ENCODE measurements around the gene ANKRD36C.
"Not testable (repeated sequence)": the region's sequence is repeated elsewhere in the genome, so short reads cannot be mapped to it uniquely, and the experiment has no call there.

ANKRD36C gene

GRCh38 chr2:95836151-95836550 lies 155.5 kb downstream of the ANKRD36C start:
- TF ChIP-seq, protein P1, sequence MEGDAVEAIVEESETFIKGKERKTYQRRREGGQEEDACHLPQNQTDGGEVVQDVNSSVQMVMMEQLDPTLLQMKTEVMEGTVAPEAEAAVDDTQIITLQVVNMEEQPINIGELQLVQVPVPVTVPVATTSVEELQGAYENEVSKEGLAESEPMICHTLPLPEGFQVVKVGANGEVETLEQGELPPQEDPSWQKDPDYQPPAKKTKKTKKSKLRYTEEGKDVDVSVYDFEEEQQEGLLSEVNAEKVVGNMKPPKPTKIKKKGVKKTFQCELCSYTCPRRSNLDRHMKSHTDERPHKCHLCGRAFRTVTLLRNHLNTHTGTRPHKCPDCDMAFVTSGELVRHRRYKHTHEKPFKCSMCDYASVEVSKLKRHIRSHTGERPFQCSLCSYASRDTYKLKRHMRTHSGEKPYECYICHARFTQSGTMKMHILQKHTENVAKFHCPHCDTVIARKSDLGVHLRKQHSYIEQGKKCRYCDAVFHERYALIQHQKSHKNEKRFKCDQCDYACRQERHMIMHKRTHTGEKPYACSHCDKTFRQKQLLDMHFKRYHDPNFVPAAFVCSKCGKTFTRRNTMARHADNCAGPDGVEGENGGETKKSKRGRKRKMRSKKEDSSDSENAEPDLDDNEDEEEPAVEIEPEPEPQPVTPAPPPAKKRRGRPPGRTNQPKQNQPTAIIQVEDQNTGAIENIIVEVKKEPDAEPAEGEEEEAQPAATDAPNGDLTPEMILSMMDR (IDR thresholded peaks at IDR 0.05; ENCODE audit: low read depth, low read length): no peak
- no peak overlapping the region for H3K4me3 ChIP-seq (ENCODE audit: low read depth, low read length)

DNA sequence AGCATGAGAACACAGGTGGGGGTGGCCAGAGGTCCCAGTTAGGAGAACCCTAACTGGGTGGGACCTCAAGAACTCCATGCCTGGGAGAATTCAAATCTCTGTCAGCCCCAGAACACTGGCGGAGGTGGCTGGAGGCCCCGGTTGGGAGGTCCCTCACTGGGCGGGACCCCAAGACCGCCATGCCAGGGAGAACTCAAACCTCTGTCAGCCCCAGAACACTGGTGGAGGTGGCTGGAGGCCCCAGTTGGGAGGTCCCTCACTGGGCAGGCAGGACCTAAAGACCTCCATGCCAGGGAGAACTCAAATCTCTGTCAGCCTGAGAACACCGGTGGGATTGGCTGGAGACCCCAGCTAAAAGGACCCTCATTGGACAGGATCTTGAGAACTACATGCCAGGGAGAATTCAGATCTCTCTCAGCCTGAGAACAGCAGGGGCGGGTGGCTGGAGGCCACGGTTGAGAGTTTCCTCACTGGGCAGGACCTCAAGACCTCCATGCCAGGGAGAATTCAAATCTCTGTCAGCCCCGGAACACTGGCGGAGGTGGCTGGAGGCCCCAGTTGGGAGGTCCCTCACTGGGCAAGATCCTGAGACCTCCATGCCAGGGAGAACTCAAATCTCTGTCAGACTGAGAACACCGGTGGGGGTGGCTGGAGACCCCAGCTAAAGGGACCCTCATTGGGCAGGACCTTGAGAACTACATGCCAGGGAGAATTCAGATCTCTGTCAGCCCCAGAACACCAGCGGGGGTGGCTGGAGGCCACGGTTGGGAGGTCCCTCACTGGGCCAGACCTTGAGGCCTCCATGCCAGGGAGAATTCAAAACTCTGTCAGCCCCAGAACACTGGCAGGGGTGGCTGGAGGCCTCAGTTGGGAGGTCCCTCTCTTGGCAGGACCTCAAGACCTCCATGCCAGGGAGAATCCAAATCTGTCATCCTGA lies 157.3 kb downstream of the ANKRD36C start:
- H3K4me3 ChIP-seq (ENCODE audit: low read depth, low read length): not testable (repeated sequence)

- H3K4me3 ChIP-seq (ENCODE audit: low read depth, low read length): not testable (repeated sequence)
Measured at GRCh38 chr2:95824218-95824617, 167.4 kb downstream of the ANKRD36C start.

GRCh38 chr2:95817521-95817920 lies 174.1 kb downstream of the ANKRD36C start:
- not testable (repeated sequence) for H3K4me3 ChIP-seq (ENCODE audit: low read depth, low read length)

DNA sequence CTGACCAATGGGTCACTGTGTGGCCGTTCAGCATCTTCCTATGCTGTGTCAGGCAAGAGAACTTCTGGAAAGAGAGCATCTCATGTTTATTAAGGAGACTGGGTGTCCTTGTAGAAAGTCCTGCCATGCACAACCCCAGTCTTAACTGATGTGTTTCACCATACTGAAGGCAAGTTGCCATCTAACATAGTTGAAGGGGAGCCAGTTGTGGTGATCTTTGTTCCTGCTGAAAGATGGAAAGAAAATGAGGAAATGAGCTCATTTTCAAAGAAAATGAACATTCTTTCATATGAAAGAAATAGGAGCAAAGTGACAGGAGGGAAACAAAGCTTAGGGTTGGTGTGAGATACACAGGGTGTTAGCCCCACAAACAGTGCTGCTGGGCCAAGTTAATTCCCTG lies 178.3 kb downstream of the ANKRD36C start:
- H3K4me3 ChIP-seq (ENCODE audit: low read depth, low read length): not testable (repeated sequence)

DNA sequence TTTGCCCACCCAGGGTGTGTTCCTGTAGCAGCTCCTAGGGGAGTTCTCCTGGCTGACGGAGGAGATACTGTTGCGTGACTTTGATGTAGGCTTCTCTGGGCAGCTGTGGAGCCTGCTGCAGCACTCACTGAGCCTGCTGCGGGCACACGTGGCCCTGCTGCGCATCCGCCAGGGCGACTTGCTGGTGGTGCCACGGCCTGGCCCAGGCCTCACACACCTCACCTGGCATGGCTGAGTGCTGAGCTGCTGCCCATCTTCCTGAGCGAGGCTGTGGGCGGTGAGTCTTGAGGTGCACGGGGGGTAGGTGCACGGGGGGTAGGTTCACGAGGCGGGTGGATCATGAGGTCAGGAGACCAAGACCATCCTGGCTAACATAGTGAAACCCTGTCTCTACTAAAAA lies 191.7 kb downstream of the ANKRD36C start:
- no peak overlapping the region for H3K4me3 ChIP-seq (ENCODE audit: low read depth, low read length)
- TF ChIP-seq, protein P1 (IDR thresholded peaks at IDR 0.05; ENCODE audit: low read depth, low read length): no peak

DNA sequence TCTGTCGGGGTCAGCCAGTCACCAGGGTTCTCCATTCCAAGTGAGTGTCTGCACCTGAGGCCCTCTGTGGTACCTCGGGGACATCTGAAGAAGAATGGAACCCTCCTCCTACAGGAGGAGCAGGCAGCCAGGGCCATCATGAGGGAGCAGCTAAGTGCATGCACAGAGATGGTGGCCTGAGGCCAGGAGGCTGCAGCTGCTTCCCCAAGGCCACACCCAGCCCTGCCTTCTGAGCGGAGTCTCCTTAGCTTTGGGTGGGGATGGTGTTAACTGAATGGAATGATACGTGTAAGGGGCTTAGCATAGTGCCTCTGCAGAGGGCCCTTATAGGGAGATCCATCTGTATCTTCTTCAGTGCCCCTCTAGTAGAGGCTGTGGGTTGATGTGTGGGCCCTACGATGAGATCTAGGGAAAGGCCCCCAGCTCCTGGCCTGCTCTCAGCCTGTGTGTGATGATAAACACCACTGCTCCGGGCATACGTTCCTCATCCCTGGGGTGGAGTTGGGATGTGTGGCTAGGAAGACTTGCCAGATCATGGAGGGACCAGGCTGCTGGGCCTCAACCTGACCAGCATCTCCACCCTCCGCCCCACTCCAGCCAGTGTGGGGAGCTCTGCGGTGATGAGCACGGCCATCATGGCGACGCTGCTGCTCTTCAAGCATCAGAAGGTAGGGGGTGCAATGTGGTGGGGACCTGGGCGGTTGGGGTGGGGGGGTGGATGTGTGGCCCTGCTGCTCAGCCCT lies 192.3 kb downstream of the ANKRD36C start:
- not testable (repeated sequence) for H3K4me3 ChIP-seq (ENCODE audit: low read depth, low read length)

- not testable (repeated sequence) for H3K4me3 ChIP-seq (ENCODE audit: low read depth, low read length)
Measured at GRCh38 chr2:95796249-95797099, 195.2 kb downstream of the ANKRD36C start.

DNA sequence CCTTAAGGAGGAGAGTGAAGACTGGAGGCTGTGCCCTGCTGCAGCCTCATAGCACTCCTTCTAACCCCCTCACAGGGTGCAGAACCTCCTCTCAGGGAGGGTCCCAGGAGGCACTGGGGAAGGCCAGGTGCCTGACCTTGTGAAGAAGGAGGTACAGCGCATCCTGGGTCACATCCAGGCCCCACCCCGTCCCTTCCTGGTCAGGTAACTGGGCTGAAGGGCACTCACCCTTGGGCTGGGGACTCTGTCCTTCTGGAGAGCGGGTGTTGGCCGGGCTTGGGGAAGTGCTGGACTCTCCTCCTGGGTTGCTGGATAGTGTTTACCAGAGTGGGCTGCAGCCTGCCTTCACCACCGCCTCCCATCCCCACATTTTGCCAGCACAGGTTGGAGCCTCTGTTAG lies 197.7 kb downstream of the ANKRD36C start:
- H3K4me3 ChIP-seq (ENCODE audit: low read depth, low read length): not testable (repeated sequence)

GRCh38 chr2:95790180-95790579 lies 201.4 kb downstream of the ANKRD36C start:
- H3K4me3 ChIP-seq (ENCODE audit: low read depth, low read length): not testable (repeated sequence)

DNA sequence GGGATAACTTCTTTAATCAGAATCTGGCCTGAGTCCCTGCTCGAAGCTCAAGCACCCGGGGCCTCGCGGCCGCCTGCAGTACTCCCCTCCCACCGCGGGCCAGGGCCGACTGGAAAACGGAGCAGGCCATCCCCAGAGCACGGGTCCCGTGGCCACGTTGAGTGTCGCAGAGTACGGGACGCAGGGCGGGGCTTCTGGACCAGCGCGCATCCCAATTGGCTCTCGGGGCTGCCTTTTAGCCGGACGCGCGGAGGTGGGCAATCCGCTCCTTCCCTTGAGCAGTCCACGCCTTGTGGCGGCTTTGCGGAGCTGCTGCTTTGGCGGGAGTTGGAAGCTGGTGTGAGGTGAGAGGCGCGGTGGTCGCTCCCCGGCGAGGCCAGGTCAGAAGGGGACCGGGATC lies 202.2 kb downstream of the ANKRD36C start:
- not testable (repeated sequence) for H3K4me3 ChIP-seq (ENCODE audit: low read depth, low read length)

GRCh38 chr2:95788642-95789041 lies 203.0 kb downstream of the ANKRD36C start:
- H3K4me3 ChIP-seq (ENCODE audit: low read depth, low read length): not testable (repeated sequence)

Measured in WI38 (cell line).